ENCODE results near the gene GRAP.

Gene GRAP

GRCh38 chr17:18985475-18985874, 61.3 kb downstream of the GRAP start:
- no peak for TF ChIP-seq CTCF (IDR thresholded peaks at IDR 0.05; ENCODE audit: insufficient read depth, low read depth, low read length, missing control alignments)
- H3K4me3 ChIP-seq (ENCODE audit: low read depth, low read length): no peak overlapping the region
- DNase-seq (ENCODE audit: low read depth): no peak

DNA sequence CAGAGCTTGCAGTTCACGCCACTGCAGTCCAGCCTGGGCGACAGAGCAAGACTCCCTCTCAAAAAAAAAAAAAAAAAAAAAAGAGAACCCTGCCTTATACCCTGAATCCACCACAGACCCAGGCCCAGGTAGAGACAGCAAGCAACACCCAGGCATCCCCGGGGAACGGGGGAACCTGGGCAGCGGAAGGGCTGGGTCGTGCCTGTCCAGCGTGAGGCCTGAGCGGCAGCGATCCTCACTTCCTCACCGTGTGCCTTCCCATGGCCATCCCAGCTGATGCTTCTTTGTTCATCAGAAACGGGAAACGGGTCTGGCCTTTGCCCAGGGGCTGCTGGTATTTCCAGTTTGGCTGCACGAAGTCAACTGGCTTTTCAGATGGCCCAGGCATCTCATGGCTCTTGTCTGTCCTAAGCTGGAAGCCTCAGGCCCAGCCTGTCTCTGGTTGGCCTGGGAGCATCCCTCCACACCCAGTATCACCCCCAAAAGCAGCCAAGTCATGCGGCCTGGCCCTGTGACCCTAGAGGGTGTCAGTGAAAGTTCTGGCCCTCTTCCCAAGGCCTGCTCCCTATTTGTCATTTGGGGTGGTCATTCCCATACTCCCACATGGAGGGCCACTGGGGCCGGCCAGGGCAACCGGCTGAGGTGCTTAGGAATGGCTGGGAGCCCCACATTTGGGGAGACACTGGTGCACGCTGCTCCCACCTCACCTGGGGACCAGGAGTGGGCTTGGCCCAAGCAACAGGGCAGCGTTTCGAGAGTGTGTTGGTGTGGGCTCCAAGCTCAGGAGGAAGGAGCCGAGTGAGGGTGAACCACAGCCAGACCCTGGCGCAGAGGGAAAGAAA, 62.3 kb downstream of the GRAP start:
- no peak for DNase-seq (ENCODE audit: low read depth)
- no peak for TF ChIP-seq CTCF (IDR thresholded peaks at IDR 0.05; ENCODE audit: insufficient read depth, low read depth, low read length, missing control alignments)
- H3K4me3 ChIP-seq (ENCODE audit: low read depth, low read length): no peak overlapping the region

DNA sequence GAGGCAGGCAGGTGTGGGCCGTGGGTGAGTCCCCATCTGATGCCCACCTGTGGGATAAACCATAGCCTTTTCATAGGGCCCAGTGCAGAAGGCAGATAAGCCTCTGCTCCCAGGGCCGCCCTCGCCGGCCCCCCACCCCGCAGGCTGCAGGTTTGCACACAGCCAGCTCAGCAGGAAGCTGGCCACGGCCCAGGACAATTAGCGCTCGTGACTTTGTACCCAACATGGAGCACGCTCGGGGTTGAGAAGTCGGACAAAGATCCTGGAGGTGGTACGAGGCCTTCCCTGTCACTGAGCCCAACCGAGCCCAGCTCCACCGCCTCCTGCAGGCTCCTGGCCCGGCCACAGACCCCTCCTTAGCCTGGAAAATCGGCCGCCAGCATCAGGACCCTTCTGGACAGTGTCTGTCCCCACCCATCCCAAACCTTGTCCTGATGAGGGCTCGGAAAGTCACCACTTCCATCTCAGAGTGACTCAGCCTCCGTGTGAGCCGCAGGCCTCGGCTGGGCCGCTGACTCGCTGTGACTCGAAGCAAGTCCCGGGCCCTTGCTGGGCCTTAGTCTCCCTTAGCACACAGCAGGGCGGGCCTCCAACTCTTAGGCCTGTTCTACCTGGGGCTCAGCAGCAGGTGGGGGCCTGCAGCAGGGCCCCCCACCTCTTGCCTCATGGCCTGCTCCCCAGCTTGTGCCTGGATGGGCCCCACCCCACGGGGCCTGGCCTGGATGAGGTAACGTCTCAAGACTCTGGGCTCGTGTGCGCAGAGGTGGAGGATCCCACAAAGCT, 64.9 kb downstream of the GRAP start:
- H3K4me3 ChIP-seq (ENCODE audit: low read depth, low read length): no peak overlapping the region
- DNase-seq (ENCODE audit: low read depth): no peak
- TF ChIP-seq CTCF (IDR thresholded peaks at IDR 0.05; ENCODE audit: insufficient read depth, low read depth, low read length, missing control alignments): no peak

DNA sequence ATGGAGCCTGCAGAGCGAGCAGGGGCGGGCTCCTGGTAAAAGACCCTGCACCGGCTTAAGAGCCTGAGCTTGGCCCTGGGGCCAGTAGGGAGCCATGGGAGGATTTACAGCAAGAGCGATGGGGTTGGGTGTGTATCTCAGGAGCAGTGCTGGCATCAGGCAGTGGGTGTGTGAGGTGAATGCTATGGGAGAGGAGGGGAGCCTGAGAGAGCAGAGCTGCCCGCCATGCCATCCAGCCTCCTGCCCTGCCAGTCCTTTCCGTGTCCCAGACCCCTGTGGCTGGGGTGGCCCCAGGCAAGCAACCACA, 65.5 kb downstream of the GRAP start:
- H3K4me3 ChIP-seq (ENCODE audit: low read depth, low read length): no peak overlapping the region
- TF ChIP-seq CTCF (IDR thresholded peaks at IDR 0.05; ENCODE audit: insufficient read depth, low read depth, low read length, missing control alignments): no peak
- DNase-seq (ENCODE audit: low read depth): no peak

GRCh38 chr17:18980682-18981334, 65.9 kb downstream of the GRAP start:
- DNase-seq (ENCODE audit: low read depth): no peak
- H3K4me3 ChIP-seq (ENCODE audit: low read depth, low read length): no peak overlapping the region
- TF ChIP-seq CTCF (IDR thresholded peaks at IDR 0.05; ENCODE audit: insufficient read depth, low read depth, low read length, missing control alignments): no peak

DNA sequence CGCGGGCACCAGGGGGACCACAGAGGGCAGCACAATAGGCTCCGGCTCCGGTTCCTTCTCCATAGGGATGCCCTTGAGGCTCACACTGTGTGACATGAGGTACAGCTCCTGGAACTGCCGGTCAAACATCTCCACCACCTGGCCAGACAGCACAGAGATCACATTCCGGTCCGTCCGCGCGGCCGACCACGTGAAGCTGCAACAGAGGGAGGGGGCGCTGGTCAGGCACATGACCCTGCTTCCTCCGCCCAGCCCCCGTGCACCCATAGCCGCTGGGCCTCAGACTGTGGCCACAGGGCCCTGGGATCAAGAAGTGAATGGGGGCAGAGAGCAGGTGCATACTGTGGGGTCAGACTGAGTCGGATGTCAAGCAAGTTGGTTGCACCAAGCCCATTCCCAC, 68.1 kb downstream of the GRAP start:
- no peak for DNase-seq (ENCODE audit: low read depth)
- H3K4me3 ChIP-seq (ENCODE audit: low read depth, low read length): no peak overlapping the region
- no peak for TF ChIP-seq CTCF (IDR thresholded peaks at IDR 0.05; ENCODE audit: insufficient read depth, low read depth, low read length, missing control alignments)

All from GM12865 (cell line).